Osteocyte (in vitro differentiated cells): Measurements from ENCODE around the gene NRCAM. TPM values are rescaled to one million over a fixed set of nuclear protein-coding genes. Genes with fewer than 3 reads are reported as not detected.

ENCODE experiments used
- DNase-seq: peaks from one replicate; pipeline ENCODE4 v3.0.0; 2021; ENCODE audit warnings: mixed read lengths; ENCODE audit not compliant: unreplicated experiment; ENCODE audit errors: extremely low spot score
- H3K27ac Mint-ChIP-seq: one replicate; pipeline ENCODE4 v1.8.0; 2021; ENCODE audit warnings: mild to moderate bottlenecking, mixed read lengths; ENCODE audit not compliant: unreplicated experiment
- H3K27me3 Mint-ChIP-seq: one replicate; pipeline ENCODE4 v1.8.0; 2021; ENCODE audit warnings: mixed read lengths; ENCODE audit not compliant: unreplicated experiment
- H3K36me3 Mint-ChIP-seq: one replicate; pipeline ENCODE4 v1.8.0; 2021; ENCODE audit warnings: mixed read lengths; ENCODE audit not compliant: unreplicated experiment
- H3K4me1 Mint-ChIP-seq: one replicate; pipeline ENCODE4 v1.8.0; 2021; ENCODE audit warnings: mixed read lengths; ENCODE audit not compliant: unreplicated experiment
- H3K4me3 Mint-ChIP-seq: one replicate; pipeline ENCODE4 v1.8.0; 2021; ENCODE audit warnings: mild to moderate bottlenecking, moderate library complexity, mixed read lengths; ENCODE audit not compliant: unreplicated experiment
- H3K9me3 Mint-ChIP-seq: one replicate; pipeline ENCODE4 v1.8.0; 2021; ENCODE audit warnings: mixed read lengths; ENCODE audit not compliant: unreplicated experiment
- CTCF ChIP-seq: fragments of 200-600 bp; sonication (generic); IDR thresholded peaks from 2 replicates; pipeline ENCODE4 v1.5.0; 2021; ENCODE audit warnings: antibody characterized with exemption, mild to moderate bottlenecking, moderate library complexity
- total RNA-seq: library from RNA; stranded (reverse); gene quantifications from 2 replicates; pipeline ENCODE4 v1.2.1, GENCODE V29; 2021

The NRCAM gene
- total RNA-seq, 1 donor from 2014 or later, result 81.8 TPM

GRCh38 chr7:108170251-108170650 lies 286.0 kb downstream of the NRCAM start:
- Mint-ChIP-seq H3K4me1 (peaks cover 1% of the 10 kb centered on the region), H3K27me3 (no peaks in the 10 kb centered on the region), H3K4me3 (no peak overlapping the region), H3K9me3 (no peaks in the 10 kb centered on the region), H3K27ac (no peak overlapping the region), H3K36me3 (peaks cover 8% of the 10 kb centered on the region)
- TF ChIP-seq CTCF, result no peak
- DNase-seq, result no peak

- Mint-ChIP-seq H3K4me3 (no peak overlapping the region), H3K9me3 (no peaks in the 10 kb centered on the region), H3K27me3 (no peaks in the 10 kb centered on the region), H3K27ac (no peak overlapping the region), H3K4me1 (peaks cover 1% of the 10 kb centered on the region), H3K36me3 (peaks cover 4% of the 10 kb centered on the region)
- no peak for TF ChIP-seq CTCF
- no peak for DNase-seq
Observed at GRCh38 chr7:108167460-108167859, 288.8 kb downstream of the NRCAM start.

GRCh38 chr7:108166687-108167086 lies 289.5 kb downstream of the NRCAM start:
- no peak overlapping the region for H3K4me3 Mint-ChIP-seq
- TF ChIP-seq CTCF, result no peak
- H3K4me1 Mint-ChIP-seq, result peaks cover 1% of the 10 kb centered on the region
- no peaks in the 10 kb centered on the region for H3K27me3 Mint-ChIP-seq
- peaks cover 4% of the 10 kb centered on the region for H3K36me3 Mint-ChIP-seq
- no peak for DNase-seq
- H3K27ac Mint-ChIP-seq, result no peak overlapping the region
- no peaks in the 10 kb centered on the region for H3K9me3 Mint-ChIP-seq

GRCh38 chr7:108165723-108166122 lies 290.5 kb downstream of the NRCAM start:
- Mint-ChIP-seq H3K9me3 (no peaks in the 10 kb centered on the region), H3K36me3 (peaks cover 4% of the 10 kb centered on the region), H3K4me3 (no peak overlapping the region), H3K27me3 (no peaks in the 10 kb centered on the region), H3K27ac (no peak overlapping the region), H3K4me1 (peaks cover 1% of the 10 kb centered on the region)
- no peak for DNase-seq
- TF ChIP-seq CTCF, result no peak

- Mint-ChIP-seq H3K9me3 (no peaks in the 10 kb centered on the region), H3K27ac (no peak overlapping the region), H3K4me3 (no peak overlapping the region), H3K27me3 (no peaks in the 10 kb centered on the region), H3K36me3 (peaks cover 4% of the 10 kb centered on the region), H3K4me1 (peaks cover 1% of the 10 kb centered on the region)
- no peak for TF ChIP-seq CTCF
- no peak for DNase-seq
Observed at GRCh38 chr7:108164946-108165345, 291.3 kb downstream of the NRCAM start.
